Endothelial cell of umbilical vein (primary cell): ENCODE results near the gene TICAM2. TPM values are rescaled to one million over a fixed set of nuclear protein-coding genes. Genes with fewer than 3 reads are reported as not detected.

Experiments used
- BruUV-seq: library from RNA; stranded (reverse); fragments of 400-500 nt; replicated peaks from 2 replicates; lab custom pipeline; 2021; lab: Mats Ljungman, UMichigan
- CTCF ChIA-PET: fragments of 300-600, 350-600 bp; sonication (Branson Sonifier 250); formaldehyde crosslinking; loops from one replicate; lab custom pipeline; 2021; ENCODE audit warnings: antibody characterized with exemption, inconsistent platforms; lab: Charles Lee
- POLR2A ChIA-PET: fragments of 300-600, 350-600 bp; sonication (Branson Sonifier 250); formaldehyde crosslinking; loops from one replicate; lab custom pipeline; 2021; ENCODE audit warnings: antibody characterized with exemption, inconsistent platforms; lab: Charles Lee
- DNase-seq: peaks from one replicate; pipeline ENCODE4 v3.0.0-alpha.2; 2011; ENCODE audit warnings: low read depth, low spot score
- FAIRE-seq: peaks from 2 replicates; lab custom pipeline; 2011; peaks lifted over from hg19 to GRCh38; lab: Jason Lieb, UNC
- H2AFZ ChIP-seq: 2 replicates; pipeline ENCODE4 v1.6.0; 2012; ENCODE audit warnings: low read depth, low read length, control low read depth, inconsistent platforms
- H3K27ac ChIP-seq: 2 replicates; pipeline ENCODE4 v1.5.1; 2011; ENCODE audit warnings: low read depth, mild to moderate bottlenecking, control low read depth, low read length, moderate library complexity; ENCODE audit not compliant: insufficient read depth
- H3K27me3 ChIP-seq, 2 experiments: 2 replicates each; pipeline versions ENCODE4 v1.6.0 to v1.6.1; 2011; ENCODE audit warnings: low read length in 2 of 2, mixed read lengths in 1 of 2; ENCODE audit not compliant: control insufficient read depth in 2 of 2, insufficient read depth in 2 of 2
- H3K36me3 ChIP-seq, 2 experiments: 2 replicates in 1 of 2; 3 replicates in 1 of 2; pipeline ENCODE4 v1.5.1; 2011; ENCODE audit warnings: low read length in 2 of 2, mild to moderate bottlenecking in 1 of 2, moderate library complexity in 1 of 2; ENCODE audit not compliant: control insufficient read depth in 2 of 2, insufficient read depth in 2 of 2; ENCODE audit errors: extremely low read depth in 1 of 2
- H3K4me1 ChIP-seq: 3 replicates; pipeline ENCODE4 v1.5.1; 2011; ENCODE audit warnings: mild to moderate bottlenecking, low read length; ENCODE audit not compliant: control insufficient read depth, insufficient read depth; ENCODE audit errors: extremely low read depth
- H3K4me2 ChIP-seq: 2 replicates; pipeline ENCODE4 v1.6.1; 2011; ENCODE audit warnings: low read length, control low read depth, mixed read lengths; ENCODE audit not compliant: insufficient read depth
- H3K4me3 ChIP-seq, 3 experiments: fragments of 200-600 bp in 1 of 3; sonication (generic), shearing (Covaris generic) in 1 of 3; replicated peaks in 1 of 3; 2 replicates each; pipeline ENCODE4 v1.5.1; 2011 to 2016; ENCODE audit warnings: control low read depth in 3 of 3, low read length in 3 of 3, mild to moderate bottlenecking in 2 of 3, inconsistent platforms in 1 of 3, low read depth in 1 of 3, moderate library complexity in 1 of 3; ENCODE audit not compliant: insufficient read depth in 1 of 3
- H3K79me2 ChIP-seq: 2 replicates; pipeline ENCODE4 v1.6.0; 2012; ENCODE audit warnings: low read length, inconsistent platforms; ENCODE audit not compliant: control insufficient read depth, insufficient read depth
- H3K9ac ChIP-seq: replicated peaks from 2 replicates; pipeline ENCODE3; 2011; ENCODE audit warnings: low read length, control low read depth; ENCODE audit not compliant: insufficient read depth; ENCODE audit errors: extremely low read depth
- H3K9me1 ChIP-seq: replicated peaks from 3 replicates; pipeline ENCODE4 v1.6.0; 2011; ENCODE audit warnings: mild to moderate bottlenecking, low read length; ENCODE audit not compliant: control insufficient read depth, insufficient read depth; ENCODE audit errors: extremely low read depth
- H3K9me3 ChIP-seq: replicated peaks from 2 replicates; pipeline ENCODE4 v1.5.1; 2012; ENCODE audit warnings: low read length, inconsistent platforms; ENCODE audit not compliant: control insufficient read depth, insufficient read depth
- H4K20me1 ChIP-seq: replicated peaks from 2 replicates; pipeline ENCODE3; 2011; ENCODE audit warnings: mild to moderate bottlenecking, low read length; ENCODE audit not compliant: control insufficient read depth, insufficient read depth; ENCODE audit errors: extremely low read depth
- CTCF ChIP-seq, 2 donors: IDR thresholded peaks; 1 replicate in 1 of 2; 2 replicates in 1 of 2; pipeline ENCODE4 v1.5.1; 2011; ENCODE audit warnings: low read length in 2 of 2, mild to moderate bottlenecking in 2 of 2, moderate library complexity in 2 of 2, control low read depth in 1 of 2, inconsistent platforms in 1 of 2, low read depth in 1 of 2; ENCODE audit not compliant: insufficient read depth in 1 of 2; ENCODE audit errors: extremely low read depth in 1 of 2
- EZH2 ChIP-seq: IDR thresholded peaks from 2 replicates; pipeline ENCODE4 v1.6.1; 2012; ENCODE audit warnings: borderline replicate concordance, low read depth, mild to moderate bottlenecking, moderate library complexity, low read length, inconsistent platforms; ENCODE audit not compliant: severe bottlenecking
- FOS ChIP-seq: IDR thresholded peaks from 2 replicates; pipeline ENCODE4 v1.6.1; 2011; ENCODE audit warnings: mild to moderate bottlenecking, low read length, moderate library complexity, borderline replicate concordance; ENCODE audit not compliant: insufficient read depth
- GATA2 ChIP-seq: IDR thresholded peaks from 2 replicates; pipeline ENCODE4 v1.7.0; 2011; ENCODE audit warnings: low read depth, mild to moderate bottlenecking, moderate library complexity, mixed read lengths, low read length; ENCODE audit not compliant: insufficient read length, insufficient read depth
- JUN ChIP-seq: IDR thresholded peaks from 2 replicates; pipeline ENCODE4 v1.6.1; 2011; ENCODE audit warnings: borderline replicate concordance, low read depth; ENCODE audit not compliant: insufficient read length, insufficient read depth
- MAX ChIP-seq: IDR thresholded peaks from 2 replicates; pipeline ENCODE4 v1.6.1; 2011; ENCODE audit not compliant: insufficient read depth, insufficient read length
- MYC ChIP-seq: IDR thresholded peaks from one replicate; pipeline ENCODE4 v1.6.1; 2011; ENCODE audit warnings: mild to moderate bottlenecking, low read depth, low read length
- POLR2A ChIP-seq: IDR thresholded peaks from 2 replicates; pipeline ENCODE4 v1.6.1; 2012; ENCODE audit warnings: low read depth, mild to moderate bottlenecking, control low read depth, low read length
- POLR2AphosphoS5 ChIP-seq: IDR thresholded peaks from 2 replicates; pipeline ENCODE4 v1.6.1; 2012; ENCODE audit warnings: low read depth, mild to moderate bottlenecking, control low read depth, low read length, moderate library complexity; ENCODE audit not compliant: insufficient read depth
- dilution Hi-C: fragments of 300-500 bp; cut with MboI; formaldehyde crosslinking; loops from one replicate; pipeline ENCODE4 v1.15.0; 2019; ENCODE audit warnings: low sequenced_read_pairs; ENCODE audit not compliant: extremely low pct_ligation_motif_present
- intact Hi-C: fragments of 100-400 bp; cut with micrococcal nuclease; formaldehyde crosslinking; loops from one replicate; pipeline ENCODE4 v1.10.0; 2022
- polyA plus RNA-seq, 4 experiments: library from polyadenylated mRNA; depleted of rRNA in 3 of 4; stranded (reverse) in 3 of 4; unstranded in 1 of 4; fragments of >200 nt; gene quantifications; 2 replicates each; pipeline versions ENCODE4 v1.2.1 to v1.2.3, GENCODE V29; 2011 to 2012; ENCODE audit warnings: missing spikeins in 1 of 4
- total RNA-seq: library from RNA; stranded (reverse); gene quantifications from 2 replicates; pipeline ENCODE4 v1.2.3, GENCODE V29; 2021

The TICAM2 gene
- total and polyA plus RNA-seq, 2 donors (not counting 3 experiments of a cell fraction or from before 2014, with no cell fraction given) = 0.18 to 3.5 TPM

GRCh38 chr5:115565233-115565632 lies 37.0 kb downstream of the TICAM2 start:
- H3K4me3 ChIP-seq = no peak overlapping the region
- dilution Hi-C loops (no loop called here), intact Hi-C loops (no loop called here)
- DNase-seq (no peak), FAIRE-seq (no peak)
- H3K36me3 ChIP-seq = no peaks in the 10 kb centered on the region
- H3K9me1 ChIP-seq = no peaks in the 10 kb centered on the region
- no peaks in the 10 kb centered on the region for H3K27me3 ChIP-seq
- no peak overlapping the region for H2AFZ ChIP-seq
- H3K79me2 ChIP-seq = no peaks in the 10 kb centered on the region
- ChIA-PET CTCF (interaction anchor here (0.8 kb wide), 1 partner anchor 9 kb away, joined by 3 read pairs; no protein-coding TSS in a partner anchor), POLR2A (no interaction called here)
- TF ChIP-seq POLR2A (no peak), MYC (no peak), EZH2 (no peak), FOS (no peak), POLR2AphosphoS5 (no peak)
- H3K27ac ChIP-seq = no peak overlapping the region
- H4K20me1 ChIP-seq = no peaks in the 10 kb centered on the region
- H3K9me3 ChIP-seq = no peaks in the 10 kb centered on the region
- H3K9ac ChIP-seq = no peak overlapping the region
- no peaks in the 10 kb centered on the region for H3K4me1 ChIP-seq
- BruUV-seq = no TSS peak
- no peak overlapping the region for H3K4me2 ChIP-seq

- POLR2A ChIA-PET = interaction anchor here (0.7 kb wide), 1 partner anchor 281 kb away, joined by 3 read pairs; no protein-coding TSS in a partner anchor
- intact Hi-C loops = no loop called here
- no peaks in the 10 kb centered on the region for H3K79me2 ChIP-seq
- H3K4me3 ChIP-seq = no peak overlapping the region
- no peaks in the 10 kb centered on the region for H4K20me1 ChIP-seq
- no peaks in the 10 kb centered on the region for H3K27me3 ChIP-seq
- CTCF ChIA-PET = interaction anchor here (1.0 to 2.3 kb wide), 2 partner anchors 11 to 14 kb away, joined by 3 to 13 read pairs; no protein-coding TSS in a partner anchor
- TF ChIP-seq CTCF (IDR thresholded peaks at IDR 0.05; ENCODE audit: extremely low read depth in 1 of 2, insufficient read depth in 1 of 2, low read depth in 1 of 2, low read length in 2 of 2) (no peak), GATA2 (no peak), FOS (no peak), MAX (no peak), JUN (no peak), POLR2AphosphoS5 (no peak), POLR2A (no peak), EZH2 (no peak), MYC (no peak)
- H3K4me1 ChIP-seq = peaks cover 23% of the 10 kb centered on the region
- no peak overlapping the region for H3K4me2 ChIP-seq
- no TSS peak for BruUV-seq
- dilution Hi-C loops = no loop called here
- DNase-seq = no peak
- H3K9me3 ChIP-seq = no peaks in the 10 kb centered on the region
- no peak overlapping the region for H2AFZ ChIP-seq
- no peaks in the 10 kb centered on the region for H3K36me3 ChIP-seq
- no peak overlapping the region for H3K9ac ChIP-seq
- no peak for FAIRE-seq
- H3K9me1 ChIP-seq = no peaks in the 10 kb centered on the region
- H3K27ac ChIP-seq = no peak overlapping the region
Observed at GRCh38 chr5:115561176-115561575, 41.1 kb downstream of the TICAM2 start.
